Ectodermal cell (in vitro differentiated cells): Measurements from ENCODE around the gene NTHL1.

Experiments used
- H3K27ac ChIP-seq: 2 replicates; pipeline ENCODE4 v1.7.0; 2013; ENCODE audit warnings: mild to moderate bottlenecking, low read depth, low read length; ENCODE audit not compliant: insufficient read depth, poor library complexity, severe bottlenecking
- H3K27me3 ChIP-seq: 2 replicates; pipeline ENCODE4 v1.7.0; 2013; ENCODE audit warnings: mild to moderate bottlenecking, low read length; ENCODE audit not compliant: insufficient read depth, control insufficient read depth, poor library complexity, severe bottlenecking
- H3K36me3 ChIP-seq: one replicate; pipeline ENCODE4 v1.7.0; 2013; ENCODE audit warnings: low read length; ENCODE audit not compliant: control insufficient read depth, insufficient read depth
- H3K4me1 ChIP-seq: one replicate; pipeline ENCODE4 v1.7.0; 2013; ENCODE audit warnings: low read length; ENCODE audit not compliant: control insufficient read depth, insufficient read depth
- H3K4me3 ChIP-seq: 2 replicates; pipeline ENCODE4 v1.7.0; 2013; ENCODE audit warnings: low read depth, low read length, control low read depth; ENCODE audit not compliant: insufficient read depth
- H3K9me3 ChIP-seq: 2 replicates; pipeline ENCODE4 v1.7.0; 2013; ENCODE audit warnings: mild to moderate bottlenecking, low read length, moderate library complexity; ENCODE audit not compliant: control insufficient read depth
- WGBS, 2 experiments: methylation state at CpG; one replicate each; pipeline ENCODE4 v1.1.7; 2013; ENCODE audit warnings: missing lambda C conversion rate in 2 of 2; 5-methylcytosine and 5-hydroxymethylcytosine counted together

NTHL1 gene

DNA sequence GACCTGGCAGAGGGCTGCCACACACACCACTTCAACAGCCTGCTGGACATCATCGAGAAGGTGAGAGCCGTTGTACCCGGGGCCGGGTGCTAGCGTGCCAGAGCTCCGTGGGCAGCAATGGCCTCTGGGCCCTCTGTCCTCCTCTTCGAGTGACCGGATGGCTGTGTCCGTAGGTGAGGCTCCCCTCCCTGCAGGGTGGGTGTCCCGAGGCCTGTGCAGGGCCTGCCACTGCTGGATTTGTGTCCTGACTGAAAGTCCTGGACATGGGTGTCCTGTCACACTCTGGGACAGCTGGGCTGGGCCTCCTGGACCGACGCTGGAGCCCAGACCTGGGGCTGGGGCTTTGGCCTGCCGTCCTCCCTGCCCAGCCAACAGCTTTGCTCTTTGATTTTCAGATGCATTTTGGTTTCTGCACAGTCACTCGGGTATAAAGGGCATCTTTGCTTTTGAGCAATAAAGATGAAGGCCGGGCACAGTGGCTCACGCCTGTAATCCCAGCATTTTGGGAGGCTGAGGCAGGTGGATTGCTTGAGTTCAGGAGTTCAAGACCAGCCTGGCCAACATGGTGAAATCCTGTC, 16.8 kb upstream of the NTHL1 start:
- Histone ChIP-seq H3K36me3 (peaks cover 28% of the 10 kb centered on the region), H3K9me3 (no peaks in the 10 kb centered on the region), H3K4me3 (no peak overlapping the region), H3K27ac (no peak overlapping the region), H3K27me3 (no peaks in the 10 kb centered on the region), H3K4me1 (no peaks in the 10 kb centered on the region)
- 95% methylated on average over 16 of the region's 16 CpGs for WGBS, 2 experiments

DNA sequence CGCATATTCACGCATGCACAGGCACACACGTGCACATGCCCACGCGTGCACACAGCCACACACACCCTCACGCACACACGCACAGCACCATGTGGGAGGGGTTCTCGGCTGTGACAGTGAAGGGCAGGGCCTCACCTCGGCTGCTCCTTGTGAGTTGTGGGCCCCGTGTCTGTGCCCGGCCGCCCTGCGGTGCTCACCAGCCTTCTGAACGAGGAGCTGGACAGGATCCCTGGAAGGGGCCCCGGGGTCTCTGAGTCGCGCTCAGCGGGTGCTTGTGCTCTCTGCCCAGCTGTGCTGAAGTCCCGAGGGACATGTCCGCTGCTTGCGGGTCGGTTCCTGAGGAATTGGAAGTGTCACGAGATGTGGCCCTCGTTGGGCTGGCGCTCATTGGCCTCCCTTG, 16.2 kb upstream of the NTHL1 start:
- Histone ChIP-seq H3K27me3 (no peaks in the 10 kb centered on the region), H3K4me1 (peaks cover under 1% of the 10 kb centered on the region), H3K9me3 (no peaks in the 10 kb centered on the region), H3K27ac (no peak overlapping the region), H3K36me3 (peaks cover 28% of the 10 kb centered on the region), H3K4me3 (no peak overlapping the region)
- WGBS, 2 experiments: 95 to 96% methylated on average over 25 of the region's 25 CpGs

DNA sequence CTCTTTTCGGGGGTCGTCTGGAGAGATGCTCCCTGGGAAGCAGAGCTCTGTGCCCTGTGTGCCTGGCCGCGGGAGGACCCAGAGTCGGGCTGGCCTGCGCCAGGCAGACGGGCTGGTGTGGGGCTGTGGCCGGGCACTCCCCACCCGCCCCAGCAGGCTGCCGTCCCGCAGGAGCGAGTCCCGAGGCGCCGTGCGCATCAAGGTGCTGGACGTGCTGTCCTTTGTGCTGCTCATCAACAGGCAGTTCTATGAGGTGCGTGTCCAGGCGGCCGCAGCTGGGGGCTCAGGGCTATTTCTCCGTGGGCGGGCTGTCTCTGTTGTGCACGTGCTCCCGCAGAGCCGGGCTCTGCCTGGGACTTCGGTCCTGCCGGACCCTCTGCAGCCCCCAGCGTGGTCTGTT, 15.2 kb upstream of the NTHL1 start:
- peaks cover 11% of the 10 kb centered on the region for H3K4me1 ChIP-seq
- 96 to 97% methylated on average over 28 of the region's 28 CpGs for WGBS, 2 experiments
- no peak overlapping the region for H3K4me3 ChIP-seq
- no peaks in the 10 kb centered on the region for H3K27me3 ChIP-seq
- H3K27ac ChIP-seq: no peak overlapping the region
- H3K36me3 ChIP-seq: peaks cover 28% of the 10 kb centered on the region
- no peaks in the 10 kb centered on the region for H3K9me3 ChIP-seq

DNA sequence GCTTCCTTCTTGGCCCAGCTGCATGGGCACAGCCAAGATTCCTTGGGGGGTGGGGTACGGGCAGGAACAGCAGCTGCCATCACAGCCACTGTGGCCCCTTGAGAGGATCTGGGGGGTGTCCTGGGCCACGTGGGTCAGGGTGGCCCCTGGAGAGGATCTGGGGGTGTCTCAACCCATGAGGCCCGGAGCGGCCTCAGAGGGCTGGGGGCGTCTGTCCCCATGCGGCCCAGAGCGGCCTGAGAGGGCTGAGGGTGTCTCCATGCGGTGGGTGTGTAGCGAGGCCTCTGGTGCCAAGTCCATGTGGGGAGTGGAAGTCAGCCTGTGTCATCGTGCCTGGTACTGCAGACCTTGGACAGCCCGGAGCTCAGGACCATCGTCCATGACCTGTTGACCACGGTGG, 13.9 kb upstream of the NTHL1 start:
- 96% methylated on average over 13 of the region's 13 CpGs for WGBS, 2 experiments
- no peak overlapping the region for H3K27ac ChIP-seq
- no peaks in the 10 kb centered on the region for H3K27me3 ChIP-seq
- no peaks in the 10 kb centered on the region for H3K9me3 ChIP-seq
- H3K36me3 ChIP-seq: peaks cover 24% of the 10 kb centered on the region
- H3K4me3 ChIP-seq: no peak overlapping the region
- H3K4me1 ChIP-seq: peaks cover 11% of the 10 kb centered on the region

DNA sequence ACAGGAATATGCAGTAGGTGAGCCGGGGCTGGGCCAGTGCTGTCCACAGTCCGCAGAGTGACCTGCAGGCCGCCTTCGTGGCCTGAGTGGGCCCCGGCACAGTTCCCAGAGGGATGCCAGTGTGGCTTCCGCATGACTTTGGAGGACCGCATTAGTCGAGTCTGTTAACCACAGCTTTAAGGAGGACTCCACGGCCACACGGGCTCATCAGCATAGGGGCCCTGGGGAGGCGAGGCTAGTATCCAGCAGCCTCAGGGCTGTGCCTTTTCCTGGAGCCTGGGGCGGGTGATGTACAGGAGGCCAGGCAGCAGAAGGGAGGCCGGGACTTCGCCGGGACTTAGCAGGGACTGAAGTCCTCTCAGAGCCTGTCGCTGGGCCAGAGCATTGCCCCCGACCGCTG, 13.4 kb upstream of the NTHL1 start:
- no peaks in the 10 kb centered on the region for H3K9me3 ChIP-seq
- peaks cover 11% of the 10 kb centered on the region for H3K4me1 ChIP-seq
- peaks cover 20% of the 10 kb centered on the region for H3K36me3 ChIP-seq
- 95 to 96% methylated on average over 18 of the region's 18 CpGs for WGBS, 2 experiments
- H3K4me3 ChIP-seq: no peak overlapping the region
- H3K27ac ChIP-seq: no peak overlapping the region
- H3K27me3 ChIP-seq: no peaks in the 10 kb centered on the region

DNA sequence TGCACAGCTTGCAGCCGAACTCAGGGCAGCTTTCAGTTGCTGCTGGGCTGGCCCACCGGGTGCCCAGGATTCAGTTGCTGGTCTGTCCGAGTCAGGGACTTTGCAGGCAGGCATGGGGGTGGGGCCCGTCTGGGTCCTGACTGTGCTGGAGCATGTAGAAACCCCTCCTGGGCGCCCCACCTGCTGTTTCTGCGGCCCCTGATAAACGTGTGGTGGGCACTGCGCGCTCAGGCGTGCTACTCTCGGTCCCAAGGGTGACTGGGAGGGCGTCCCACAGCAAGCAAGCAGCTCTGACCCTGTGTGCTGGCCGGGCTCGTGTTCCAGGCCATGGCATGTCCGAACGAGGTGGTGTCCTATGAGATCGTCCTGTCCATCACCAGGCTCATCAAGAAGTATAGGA, 12.7 kb upstream of the NTHL1 start:
- 94 to 95% methylated on average over 17 of the region's 17 CpGs for WGBS, 2 experiments
- H3K27me3 ChIP-seq: no peaks in the 10 kb centered on the region

DNA sequence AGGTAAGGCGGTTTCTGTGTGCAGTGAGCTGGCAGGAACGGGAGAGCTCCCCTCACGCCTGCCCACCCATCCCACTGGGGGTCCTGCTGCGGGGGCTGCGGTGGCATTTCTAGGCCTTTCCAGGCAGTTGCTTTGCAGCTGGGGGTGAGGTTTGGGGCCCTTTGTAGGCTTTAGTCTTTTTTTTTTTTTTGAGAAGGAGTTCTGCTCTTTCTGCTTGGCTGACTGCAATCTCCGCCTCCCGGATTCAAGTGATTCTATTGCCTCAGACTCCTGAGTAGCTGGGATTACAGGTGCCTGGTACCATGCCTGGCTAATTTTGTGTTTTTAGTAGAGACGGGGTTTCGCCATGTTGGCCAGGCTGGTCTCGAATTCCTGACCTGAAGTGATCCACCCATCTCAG, 11.2 kb upstream of the NTHL1 start:
- H3K36me3 ChIP-seq: peaks cover 12% of the 10 kb centered on the region
- 90 to 92% methylated on average over 10 of the region's 10 CpGs for WGBS, 2 experiments
- H3K4me3 ChIP-seq: no peak overlapping the region
- H3K27me3 ChIP-seq: no peaks in the 10 kb centered on the region
- peaks cover 11% of the 10 kb centered on the region for H3K4me1 ChIP-seq
- no peaks in the 10 kb centered on the region for H3K9me3 ChIP-seq
- H3K27ac ChIP-seq: peak overlapping the region; percentile 55

More for the DNA sequence above, 12.7 kb upstream of the NTHL1 start:
- no peaks in the 10 kb centered on the region for H3K9me3 ChIP-seq
- H3K27ac ChIP-seq: no peak overlapping the region
- no peak overlapping the region for H3K4me3 ChIP-seq
- H3K36me3 ChIP-seq: peaks cover 14% of the 10 kb centered on the region
- peaks cover 11% of the 10 kb centered on the region for H3K4me1 ChIP-seq

DNA sequence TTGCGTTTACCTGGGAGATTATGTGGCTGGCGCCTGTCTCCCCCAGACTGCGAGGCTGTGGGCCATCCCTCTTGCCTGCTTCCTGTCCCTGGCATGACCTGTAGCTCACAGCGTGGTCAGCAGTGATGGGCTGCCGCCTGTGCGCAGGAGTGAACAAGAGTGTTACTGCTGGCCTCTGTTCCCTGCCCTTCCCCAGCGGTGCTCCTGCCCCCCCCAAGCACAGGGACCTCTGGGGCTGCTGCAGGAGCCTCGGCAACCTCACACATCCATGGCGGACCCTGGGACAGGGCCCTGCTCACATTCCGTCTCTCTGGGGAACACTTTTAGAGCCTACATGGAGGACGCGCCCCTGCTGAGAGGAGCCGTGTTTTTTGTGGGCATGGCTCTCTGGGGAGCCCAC, 10.8 kb upstream of the NTHL1 start:
- WGBS, 2 experiments: 90 to 91% methylated on average over 13 of the region's 13 CpGs
- no peaks in the 10 kb centered on the region for H3K27me3 ChIP-seq
- peaks cover 11% of the 10 kb centered on the region for H3K4me1 ChIP-seq
- no peak overlapping the region for H3K4me3 ChIP-seq
- H3K27ac ChIP-seq: peak overlapping the region; percentile 55
- no peaks in the 10 kb centered on the region for H3K9me3 ChIP-seq
- H3K36me3 ChIP-seq: peaks cover 11% of the 10 kb centered on the region

DNA sequence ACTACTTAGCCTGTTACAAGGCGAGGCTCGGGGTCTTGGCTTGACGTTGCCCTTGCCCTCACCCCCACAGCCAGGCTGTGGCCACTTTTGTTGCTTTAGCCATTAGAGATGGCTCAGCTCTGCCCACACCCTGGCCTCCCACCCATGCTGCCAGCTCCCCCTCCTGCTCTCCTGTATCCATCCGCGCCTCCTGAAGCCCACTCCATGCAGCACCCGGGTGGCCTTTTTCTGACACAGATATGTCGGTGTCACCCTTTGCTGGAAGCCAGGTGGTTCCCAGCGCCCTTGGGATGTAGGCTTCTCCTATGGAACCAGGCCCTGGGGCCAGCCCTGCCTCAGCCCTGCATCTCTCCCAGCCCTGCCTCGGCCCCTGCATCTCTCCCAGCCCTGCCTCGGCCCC, 9.8 kb upstream of the NTHL1 start:
- H3K27me3 ChIP-seq: no peaks in the 10 kb centered on the region
- H3K27ac ChIP-seq: no peak overlapping the region
- H3K4me3 ChIP-seq: no peak overlapping the region
- WGBS, 2 experiments: 90 to 94% methylated on average over 9 of the region's 10 CpGs
- H3K9me3 ChIP-seq: no peaks in the 10 kb centered on the region
- peaks cover 11% of the 10 kb centered on the region for H3K4me1 ChIP-seq
- peaks cover 11% of the 10 kb centered on the region for H3K36me3 ChIP-seq

DNA sequence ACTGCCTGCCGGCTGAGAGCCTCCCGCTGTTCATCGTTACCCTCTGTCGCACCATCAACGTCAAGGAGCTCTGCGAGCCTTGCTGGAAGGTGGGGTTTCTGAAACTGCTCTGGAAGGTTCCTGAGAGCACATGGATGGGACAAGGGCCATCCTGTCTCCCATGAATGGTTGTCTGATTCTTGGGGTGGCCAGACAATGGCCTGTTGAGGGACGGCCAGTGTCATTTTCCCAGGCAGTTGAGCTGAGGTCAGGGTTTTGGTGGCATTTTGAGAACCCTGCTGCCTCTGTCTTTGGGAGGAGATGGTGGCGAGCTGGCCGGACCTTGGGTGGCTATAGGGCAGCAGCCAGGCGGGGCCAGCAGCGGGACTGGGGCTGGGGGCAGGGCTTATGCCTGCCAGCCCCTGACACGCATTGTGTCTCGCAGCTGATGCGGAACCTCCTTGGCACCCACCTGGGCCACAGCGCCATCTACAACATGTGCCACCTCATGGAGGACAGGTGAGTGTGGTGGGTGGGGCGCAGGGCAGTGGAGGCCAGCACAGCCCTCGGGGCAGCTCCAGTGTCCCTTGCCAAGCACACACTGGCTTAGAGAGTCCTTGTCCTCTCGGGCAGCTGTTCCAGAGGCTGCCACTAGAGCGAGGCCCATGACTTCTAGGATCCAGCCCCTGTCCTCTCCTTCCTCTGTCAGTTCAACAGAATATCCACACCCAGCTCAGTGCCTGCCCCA, 9.2 kb upstream of the NTHL1 start:
- Histone ChIP-seq H3K27ac (no peak overlapping the region), H3K4me3 (no peak overlapping the region), H3K4me1 (peaks cover 11% of the 10 kb centered on the region), H3K36me3 (peaks cover 11% of the 10 kb centered on the region), H3K9me3 (no peaks in the 10 kb centered on the region), H3K27me3 (no peaks in the 10 kb centered on the region)
- 93 to 94% methylated on average over 19 of the region's 19 CpGs for WGBS, 2 experiments
